Measurements from ENCODE around the gene PBX2.
A peak's percentile ranks its signal among the peaks of the same experiment; 100 is the strongest.

Gene PBX2

DNA sequence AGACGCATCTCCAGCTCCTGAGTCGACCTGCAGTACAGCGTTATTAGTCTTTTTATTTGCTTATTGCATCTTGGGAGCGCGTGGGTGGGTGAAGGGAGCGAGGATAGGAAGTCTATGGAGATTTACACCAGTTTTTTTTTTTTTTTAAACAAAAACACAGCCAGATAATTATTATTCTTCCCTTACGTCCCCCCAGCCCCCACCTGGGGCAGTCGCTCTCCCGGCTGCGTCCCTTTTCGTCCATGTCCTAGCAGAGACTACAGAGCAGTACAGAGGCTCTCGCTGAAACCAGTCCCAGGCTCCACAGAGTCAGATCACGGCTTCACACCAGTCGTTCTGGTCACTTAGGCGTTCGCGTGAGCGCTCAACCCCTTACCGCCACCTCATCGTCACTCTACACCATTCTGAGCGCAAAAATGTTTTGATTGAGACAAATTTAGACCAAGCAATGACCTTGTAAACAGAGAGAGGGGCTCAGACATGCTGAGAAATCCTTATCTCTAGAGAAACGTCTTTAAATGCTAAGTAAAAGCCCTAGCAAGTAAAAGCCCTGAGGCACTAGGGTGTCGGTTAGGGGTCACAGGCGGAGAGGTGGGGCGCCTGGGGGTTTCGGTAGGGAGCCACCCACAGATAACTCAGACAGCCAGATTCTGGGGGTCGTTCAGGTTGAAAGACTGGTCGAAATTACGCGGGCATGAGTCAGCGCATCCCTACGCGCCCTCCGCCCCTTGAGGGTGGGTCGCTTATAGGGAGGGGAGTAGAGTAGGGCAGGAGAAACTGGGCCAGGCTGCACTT, 37.0 kb downstream of the PBX2 start:
- 1 to 5% methylated on average over 14 to 30 of the region's 35 CpGs for WGBS, 2 experiments (ENCODE audit: insufficient coverage in 2 of 2)
- Histone ChIP-seq H3K4me1 (ENCODE audit: control insufficient read depth, insufficient read depth, low read length, poor library complexity, severe bottlenecking) (peaks cover 22% of the 10 kb centered on the region), H3K36me3 (ENCODE audit: control insufficient read depth, insufficient read depth, low read length) (peaks cover 28% of the 10 kb centered on the region), H3K9me3 (ENCODE audit: control insufficient read depth, low read length) (no peaks in the 10 kb centered on the region), H3K4me3 (ENCODE audit: extremely low read depth, insufficient read depth, low read length, poor library complexity, severe bottlenecking) (peak overlapping the region; percentile 95), H3K27ac (ENCODE audit: low read depth, low read length, severe bottlenecking) (peak overlapping the region; percentile 98)

DNA sequence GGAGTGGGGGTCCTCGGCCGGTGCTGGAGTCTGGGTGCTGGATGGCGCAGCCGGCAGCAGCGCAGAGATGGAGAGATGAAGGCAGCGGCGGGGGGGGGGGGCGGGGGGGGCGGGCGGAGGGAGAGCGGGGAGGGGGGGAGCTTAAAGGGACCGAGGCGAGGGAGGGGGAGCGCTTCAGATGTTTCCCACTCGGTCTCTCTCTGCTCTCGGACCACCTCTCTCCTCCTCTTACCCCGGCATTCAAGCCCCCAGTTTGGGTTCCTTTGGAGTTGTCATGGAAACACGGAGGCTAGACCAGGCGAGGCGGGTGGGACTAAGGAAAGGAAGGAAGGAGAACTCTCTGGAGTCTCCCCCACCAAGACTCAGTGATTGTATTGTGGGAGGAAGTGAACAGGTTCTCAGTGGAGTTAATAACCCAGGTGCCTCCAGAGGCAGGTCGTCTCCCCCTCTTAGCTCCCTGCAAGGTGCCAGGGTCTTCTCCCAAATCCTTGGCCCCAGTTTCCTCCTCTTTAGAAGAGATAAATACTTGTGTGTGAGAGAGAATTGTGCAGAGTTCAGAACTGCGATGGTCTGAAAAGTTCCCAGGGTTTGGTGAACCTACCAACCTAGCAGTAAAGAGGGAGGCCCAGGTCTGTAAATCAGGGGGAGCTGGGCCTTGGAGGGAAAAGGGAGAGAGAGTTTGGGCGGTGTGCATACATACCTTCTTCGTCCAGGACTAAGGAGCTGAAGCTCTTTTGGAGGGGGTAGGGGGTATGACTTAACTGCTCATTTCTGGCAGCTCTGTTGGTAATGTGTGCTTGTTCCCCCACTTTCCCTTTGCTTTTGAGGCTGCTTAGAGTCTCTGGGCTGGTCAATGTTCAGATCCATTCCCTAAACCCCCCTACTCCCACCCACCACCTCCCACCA, 37.9 kb downstream of the PBX2 start, which contains the start of gene PRRT1:
Gene PRRT1, minus strand, starts transcription at position 77 of the 906 bp plus-strand sequence. CDS start 112 bp downstream, outside the sequence.
- WGBS, 2 experiments (ENCODE audit: insufficient coverage in 2 of 2): 22 to 33% methylated on average over 1 to 3 of the region's 24 CpGs
- Histone ChIP-seq H3K36me3 (ENCODE audit: control insufficient read depth, insufficient read depth, low read length) (peaks cover 20% of the 10 kb centered on the region), H3K4me1 (ENCODE audit: control insufficient read depth, insufficient read depth, low read length, poor library complexity, severe bottlenecking) (peaks cover 22% of the 10 kb centered on the region), H3K4me3 (ENCODE audit: extremely low read depth, insufficient read depth, low read length, poor library complexity, severe bottlenecking) (peak within 1 kb of the TSS; percentile 95), H3K9me3 (ENCODE audit: control insufficient read depth, low read length) (no peaks in the 10 kb centered on the region), H3K27ac (ENCODE audit: low read depth, low read length, severe bottlenecking) (peak within 1 kb of the TSS; percentile 98)

DNA sequence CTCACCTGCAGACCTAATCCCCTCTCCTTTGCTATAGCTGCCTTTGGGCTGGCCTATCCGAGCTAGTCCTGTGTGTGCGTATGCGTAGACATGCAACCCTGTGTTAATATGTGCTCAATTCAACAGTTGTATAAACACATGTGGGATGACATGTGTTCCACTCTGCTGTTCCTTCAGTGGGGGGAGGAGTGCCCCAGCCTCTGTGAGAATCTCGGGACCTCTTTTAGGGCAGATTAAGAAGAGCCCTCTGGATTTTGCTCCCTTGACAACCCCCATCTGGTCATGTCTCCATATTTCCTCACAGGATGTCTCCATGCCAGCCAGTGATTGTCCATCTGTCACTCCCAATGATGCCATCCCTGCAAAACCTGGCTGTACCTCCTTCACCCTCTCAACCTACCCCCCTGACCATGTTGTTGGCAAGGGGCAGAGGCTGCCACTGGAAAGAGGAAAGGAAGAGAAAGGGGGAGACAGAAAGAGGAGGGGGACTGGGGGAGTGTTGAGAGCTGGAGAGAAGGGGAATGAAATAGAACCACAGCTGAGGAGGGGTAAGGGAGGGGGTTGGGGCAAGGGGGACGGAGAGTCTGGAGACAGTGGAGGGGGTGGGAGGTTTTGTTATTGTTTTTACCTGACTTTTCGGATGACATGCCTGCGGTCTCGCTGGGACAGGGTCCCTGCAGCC, 38.7 kb downstream of the PBX2 start:
- WGBS, 2 experiments (ENCODE audit: insufficient coverage in 2 of 2): 58% methylated on average over 4 to 7 of the region's 8 CpGs
- Histone ChIP-seq H3K4me3 (ENCODE audit: extremely low read depth, insufficient read depth, low read length, poor library complexity, severe bottlenecking) (peak overlapping the region; percentile 18), H3K27ac (ENCODE audit: low read depth, low read length, severe bottlenecking) (no peak overlapping the region), H3K4me1 (ENCODE audit: control insufficient read depth, insufficient read depth, low read length, poor library complexity, severe bottlenecking) (peaks cover 29% of the 10 kb centered on the region), H3K9me3 (ENCODE audit: control insufficient read depth, low read length) (no peaks in the 10 kb centered on the region), H3K36me3 (ENCODE audit: control insufficient read depth, insufficient read depth, low read length) (peaks cover 12% of the 10 kb centered on the region)

DNA sequence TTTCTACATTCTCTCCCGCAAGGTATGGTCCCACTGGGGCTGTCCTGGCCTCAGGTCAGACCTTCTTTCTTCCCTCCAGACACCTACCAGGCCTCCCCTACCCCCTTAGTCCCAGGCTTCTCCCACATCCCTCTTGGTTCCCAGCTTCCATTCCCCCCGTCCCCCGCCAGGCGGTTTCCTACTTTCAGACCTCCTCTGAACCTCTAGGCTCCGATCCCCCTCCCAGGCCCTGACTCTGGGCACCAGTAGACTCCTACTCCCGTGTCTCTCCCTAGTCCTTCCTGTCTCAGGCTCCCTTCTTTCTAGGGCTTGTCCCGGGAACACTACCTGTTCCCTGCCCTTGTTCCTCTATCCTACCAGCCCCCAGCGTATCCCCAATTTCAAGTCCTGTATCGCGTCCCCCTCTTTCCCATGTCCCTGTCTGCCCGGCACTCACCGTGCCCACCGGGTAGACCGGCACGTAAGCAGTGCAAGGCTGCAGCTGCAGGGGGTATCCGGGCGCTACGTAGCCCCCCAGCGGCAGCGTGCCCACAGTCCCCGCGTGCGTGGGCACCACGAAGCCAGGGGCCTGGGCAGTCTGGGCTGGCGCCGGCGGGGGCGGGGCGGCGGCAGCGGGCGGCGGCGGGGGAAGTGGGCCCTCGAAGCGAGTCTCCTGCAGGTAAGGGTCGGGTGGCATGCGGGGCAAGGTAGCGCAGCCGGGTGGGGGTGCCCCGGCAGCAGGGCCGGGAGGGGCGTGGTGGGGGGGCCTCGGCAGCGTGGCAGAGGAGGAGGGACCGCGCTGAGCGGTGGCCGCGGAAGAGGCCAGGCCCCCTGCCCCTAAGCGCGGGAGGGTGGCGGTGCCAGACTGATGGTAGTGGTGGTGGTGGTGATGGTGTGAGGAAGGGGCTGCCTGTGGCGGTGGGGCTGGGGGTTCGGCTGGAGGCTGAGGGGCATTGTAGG, 39.8 kb downstream of the PBX2 start:
- no peak overlapping the region for H3K27ac ChIP-seq (ENCODE audit: low read depth, low read length, severe bottlenecking)
- H3K4me3 ChIP-seq (ENCODE audit: extremely low read depth, insufficient read depth, low read length, poor library complexity, severe bottlenecking): no peak overlapping the region
- WGBS, 2 experiments (ENCODE audit: insufficient coverage in 2 of 2): 70 to 72% methylated on average over 49 to 55 of the region's 55 CpGs

DNA sequence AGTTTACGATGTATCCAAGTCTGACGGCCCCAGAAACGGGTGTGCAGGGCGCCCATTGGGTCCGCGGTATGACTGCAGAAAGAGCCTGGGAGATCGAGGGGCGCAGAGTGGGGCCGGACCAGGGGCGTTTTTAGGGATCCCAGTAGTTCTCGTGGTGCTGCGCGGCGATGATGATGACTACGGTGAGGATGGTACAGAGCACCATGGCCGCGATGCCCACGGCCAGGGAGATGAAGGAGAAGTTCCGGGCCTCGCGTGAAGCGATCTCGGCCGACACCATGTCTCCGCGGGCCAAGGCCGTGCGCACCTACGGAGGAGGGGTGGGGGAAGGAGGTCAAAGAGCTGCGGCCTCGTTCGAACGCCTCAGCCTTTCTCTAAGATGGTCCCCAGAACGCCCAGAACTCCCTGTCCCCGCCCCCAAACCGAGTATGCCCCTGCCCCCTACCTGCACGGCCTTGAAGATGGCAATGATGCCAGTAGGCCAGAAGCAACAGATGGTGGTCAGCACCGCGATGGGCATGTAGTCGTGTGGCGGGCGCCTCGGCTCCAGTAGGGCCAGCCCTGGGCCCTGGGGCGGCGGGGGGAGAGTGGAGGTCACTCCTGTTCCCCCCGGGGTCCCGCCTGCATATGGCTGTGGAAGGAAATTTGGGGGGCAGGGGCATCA, 40.8 kb downstream of the PBX2 start:
- H3K27ac ChIP-seq (ENCODE audit: low read depth, low read length, severe bottlenecking): no peak overlapping the region
- H3K4me1 ChIP-seq (ENCODE audit: control insufficient read depth, insufficient read depth, low read length, poor library complexity, severe bottlenecking): peaks cover 22% of the 10 kb centered on the region
- no peaks in the 10 kb centered on the region for H3K36me3 ChIP-seq (ENCODE audit: control insufficient read depth, insufficient read depth, low read length)
- no peak overlapping the region for H3K4me3 ChIP-seq (ENCODE audit: extremely low read depth, insufficient read depth, low read length, poor library complexity, severe bottlenecking)
- H3K9me3 ChIP-seq (ENCODE audit: control insufficient read depth, low read length): no peaks in the 10 kb centered on the region
- WGBS, 2 experiments (ENCODE audit: insufficient coverage in 2 of 2): 95 to 97% methylated on average over 39 to 40 of the region's 47 CpGs

More for the DNA sequence above, 39.8 kb downstream of the PBX2 start:
- Histone ChIP-seq H3K36me3 (ENCODE audit: control insufficient read depth, insufficient read depth, low read length) (peaks cover under 1% of the 10 kb centered on the region), H3K4me1 (ENCODE audit: control insufficient read depth, insufficient read depth, low read length, poor library complexity, severe bottlenecking) (peaks cover 28% of the 10 kb centered on the region), H3K9me3 (ENCODE audit: control insufficient read depth, low read length) (no peaks in the 10 kb centered on the region)

DNA sequence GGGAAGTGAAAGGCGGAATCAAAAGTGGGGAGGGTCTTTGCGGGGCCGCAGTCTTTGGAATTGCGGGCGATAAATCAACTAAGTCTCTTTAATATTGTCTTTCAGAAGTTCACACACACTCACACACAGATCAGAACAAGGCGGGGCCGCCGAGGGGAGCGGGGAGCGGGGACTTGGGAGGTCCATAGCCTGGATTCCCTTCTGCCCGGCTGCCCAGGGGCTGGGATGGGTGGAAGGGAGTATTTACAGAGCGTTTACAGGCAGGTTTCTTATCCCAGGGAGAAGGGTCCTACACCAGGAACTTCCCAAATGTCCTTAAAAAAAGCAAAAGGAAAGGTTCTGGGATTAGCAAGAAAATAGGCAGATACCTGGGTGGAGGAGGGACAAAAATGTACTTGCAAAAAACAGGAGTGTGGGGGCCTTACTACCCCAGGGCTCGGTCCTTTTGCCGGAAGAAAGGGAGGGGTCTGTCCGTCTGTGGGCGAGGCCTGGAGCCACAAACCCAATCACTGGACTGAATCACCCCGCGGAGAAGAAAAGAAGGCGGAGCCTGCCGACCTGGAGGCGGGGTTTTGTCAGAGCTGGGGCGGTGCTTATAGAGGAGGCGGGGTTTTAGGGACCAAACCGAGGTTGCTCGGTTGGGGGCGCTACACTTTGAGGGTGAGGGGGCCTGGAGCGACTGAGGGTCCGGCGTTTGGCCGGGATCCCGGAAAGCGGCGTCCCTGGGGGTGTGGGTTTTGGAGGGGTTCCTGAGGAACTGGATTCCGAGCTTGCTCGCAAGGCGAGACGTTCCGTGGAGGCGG, 41.5 kb downstream of the PBX2 start:
- WGBS, 2 experiments (ENCODE audit: insufficient coverage in 2 of 2): 96% methylated on average over 23 to 25 of the region's 39 CpGs
- Histone ChIP-seq H3K36me3 (ENCODE audit: control insufficient read depth, insufficient read depth, low read length) (no peaks in the 10 kb centered on the region), H3K9me3 (ENCODE audit: control insufficient read depth, low read length) (no peaks in the 10 kb centered on the region), H3K27ac (ENCODE audit: low read depth, low read length, severe bottlenecking) (no peak overlapping the region), H3K4me3 (ENCODE audit: extremely low read depth, insufficient read depth, low read length, poor library complexity, severe bottlenecking) (no peak overlapping the region), H3K4me1 (ENCODE audit: control insufficient read depth, insufficient read depth, low read length, poor library complexity, severe bottlenecking) (peaks cover 22% of the 10 kb centered on the region)

DNA sequence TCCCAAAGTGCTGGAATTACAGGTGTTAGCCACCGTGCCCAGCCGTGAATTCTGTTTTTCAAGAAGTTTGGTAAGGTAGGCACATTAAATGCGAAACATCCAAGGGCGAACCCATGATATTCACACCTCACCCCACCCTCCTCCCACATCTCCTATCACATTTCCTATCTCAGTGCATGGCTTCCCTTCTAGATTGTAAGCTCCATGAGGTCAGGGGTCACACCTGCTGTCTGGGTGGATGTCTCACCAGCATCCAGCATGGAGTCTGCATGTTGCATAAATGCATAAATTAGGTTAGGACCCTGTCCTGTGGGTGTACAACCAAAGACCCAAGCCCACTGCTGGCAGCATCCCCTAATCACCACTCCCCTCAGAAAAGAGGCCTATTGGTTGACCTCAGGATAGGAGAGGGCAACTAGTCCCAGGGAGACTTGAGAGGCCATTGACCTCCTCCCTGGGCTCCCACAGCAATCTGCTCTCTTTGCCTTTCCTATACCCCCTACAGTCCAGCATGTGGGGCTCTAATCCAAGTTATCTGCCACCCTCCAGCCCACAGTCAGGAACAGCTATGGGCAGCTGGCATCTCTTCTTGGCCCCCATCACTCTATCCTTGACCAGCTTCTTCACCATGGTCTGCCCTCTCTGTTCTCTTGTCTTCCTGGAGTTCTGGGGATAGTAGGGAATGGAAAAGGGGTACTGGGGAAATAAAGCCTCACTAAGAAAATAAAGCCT, 42.4 kb downstream of the PBX2 start:
- no peaks in the 10 kb centered on the region for H3K9me3 ChIP-seq (ENCODE audit: control insufficient read depth, low read length)
- no peak overlapping the region for H3K4me3 ChIP-seq (ENCODE audit: extremely low read depth, insufficient read depth, low read length, poor library complexity, severe bottlenecking)
- H3K4me1 ChIP-seq (ENCODE audit: control insufficient read depth, insufficient read depth, low read length, poor library complexity, severe bottlenecking): peaks cover 19% of the 10 kb centered on the region
- H3K27ac ChIP-seq (ENCODE audit: low read depth, low read length, severe bottlenecking): no peak overlapping the region
- H3K36me3 ChIP-seq (ENCODE audit: control insufficient read depth, insufficient read depth, low read length): no peaks in the 10 kb centered on the region
- WGBS, 2 experiments (ENCODE audit: insufficient coverage in 2 of 2): 96 to 100% methylated on average over 3 to 4 of the region's 4 CpGs

DNA sequence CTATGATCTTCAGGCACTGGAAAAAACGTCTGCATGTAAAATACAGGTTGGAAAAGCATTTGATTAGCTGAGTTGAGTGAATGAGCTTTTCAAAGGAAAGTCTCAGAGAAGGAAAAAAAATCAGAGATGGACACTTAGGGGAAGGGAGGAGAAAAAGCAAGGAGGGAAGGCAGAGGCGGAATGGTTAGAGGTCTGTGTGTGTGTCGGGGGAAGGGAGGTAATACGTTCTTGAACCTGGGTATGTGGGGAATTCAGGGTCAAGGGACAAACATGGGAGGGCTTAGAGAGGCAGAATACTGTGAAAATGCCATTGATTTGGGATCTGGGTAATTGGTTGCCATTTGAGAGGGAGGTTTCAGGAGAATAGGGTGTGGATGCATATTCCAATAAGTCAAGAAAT, 43.3 kb downstream of the PBX2 start:
- Histone ChIP-seq H3K36me3 (ENCODE audit: control insufficient read depth, insufficient read depth, low read length) (no peaks in the 10 kb centered on the region), H3K9me3 (ENCODE audit: control insufficient read depth, low read length) (no peaks in the 10 kb centered on the region), H3K4me1 (ENCODE audit: control insufficient read depth, insufficient read depth, low read length, poor library complexity, severe bottlenecking) (peaks cover 11% of the 10 kb centered on the region), H3K27ac (ENCODE audit: low read depth, low read length, severe bottlenecking) (peak overlapping the region; percentile 70), H3K4me3 (ENCODE audit: extremely low read depth, insufficient read depth, low read length, poor library complexity, severe bottlenecking) (no peak overlapping the region)
- 38 to 40% methylated on average over 4 of the region's 4 CpGs for WGBS, 2 experiments (ENCODE audit: insufficient coverage in 2 of 2)
